GM06990 (cell line): Measurements from ENCODE around the gene HDAC4.

Experiments used
- DNase-seq: peaks from one replicate; pipeline ENCODE4 v3.0.0-alpha.2; 2011; ENCODE audit not compliant: insufficient read length; ENCODE audit errors: extremely low read depth
- H3K27me3 ChIP-seq: replicated peaks from 2 replicates; pipeline ENCODE4 v1.6.0; 2011; ENCODE audit warnings: low read length; ENCODE audit not compliant: control insufficient read depth, insufficient read depth
- H3K36me3 ChIP-seq: 2 replicates; pipeline ENCODE4 v1.5.1; 2011; ENCODE audit warnings: low read length; ENCODE audit not compliant: control insufficient read depth, insufficient read depth
- H3K4me3 ChIP-seq: replicated peaks from 2 replicates; pipeline ENCODE4 v1.5.1; 2011; ENCODE audit warnings: low read depth, mild to moderate bottlenecking, control low read depth, low read length
- TF ChIP-seq, protein P1 (sequence below): IDR thresholded peaks from 2 replicates; pipeline ENCODE4 v1.5.1; 2011; ENCODE audit warnings: low read length, control low read depth, mild to moderate bottlenecking, inconsistent platforms; ENCODE audit not compliant: insufficient read depth, poor library complexity, severe bottlenecking

HDAC4 gene

GRCh38 chr2:239343460-239343859 lies 57.4 kb downstream of the HDAC4 start:
- DNase-seq = no peak
- TF ChIP-seq, protein P1, sequence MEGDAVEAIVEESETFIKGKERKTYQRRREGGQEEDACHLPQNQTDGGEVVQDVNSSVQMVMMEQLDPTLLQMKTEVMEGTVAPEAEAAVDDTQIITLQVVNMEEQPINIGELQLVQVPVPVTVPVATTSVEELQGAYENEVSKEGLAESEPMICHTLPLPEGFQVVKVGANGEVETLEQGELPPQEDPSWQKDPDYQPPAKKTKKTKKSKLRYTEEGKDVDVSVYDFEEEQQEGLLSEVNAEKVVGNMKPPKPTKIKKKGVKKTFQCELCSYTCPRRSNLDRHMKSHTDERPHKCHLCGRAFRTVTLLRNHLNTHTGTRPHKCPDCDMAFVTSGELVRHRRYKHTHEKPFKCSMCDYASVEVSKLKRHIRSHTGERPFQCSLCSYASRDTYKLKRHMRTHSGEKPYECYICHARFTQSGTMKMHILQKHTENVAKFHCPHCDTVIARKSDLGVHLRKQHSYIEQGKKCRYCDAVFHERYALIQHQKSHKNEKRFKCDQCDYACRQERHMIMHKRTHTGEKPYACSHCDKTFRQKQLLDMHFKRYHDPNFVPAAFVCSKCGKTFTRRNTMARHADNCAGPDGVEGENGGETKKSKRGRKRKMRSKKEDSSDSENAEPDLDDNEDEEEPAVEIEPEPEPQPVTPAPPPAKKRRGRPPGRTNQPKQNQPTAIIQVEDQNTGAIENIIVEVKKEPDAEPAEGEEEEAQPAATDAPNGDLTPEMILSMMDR = no peak
- Histone ChIP-seq H3K27me3 (no peaks in the 10 kb centered on the region), H3K36me3 (no peaks in the 10 kb centered on the region), H3K4me3 (no peak overlapping the region)

- H3K27me3 ChIP-seq = no peaks in the 10 kb centered on the region
- DNase-seq = no peak
- no peak overlapping the region for H3K4me3 ChIP-seq
- TF ChIP-seq, protein P1 = no peak
- H3K36me3 ChIP-seq = no peaks in the 10 kb centered on the region
Observed at GRCh38 chr2:239341840-239342239, 59.0 kb downstream of the HDAC4 start.

- no peak for DNase-seq
- H3K27me3 ChIP-seq = no peaks in the 10 kb centered on the region
- no peaks in the 10 kb centered on the region for H3K36me3 ChIP-seq
- no peak overlapping the region for H3K4me3 ChIP-seq
- TF ChIP-seq, protein P1 = no peak
Observed at GRCh38 chr2:239341146-239341732, 59.6 kb downstream of the HDAC4 start.

DNA sequence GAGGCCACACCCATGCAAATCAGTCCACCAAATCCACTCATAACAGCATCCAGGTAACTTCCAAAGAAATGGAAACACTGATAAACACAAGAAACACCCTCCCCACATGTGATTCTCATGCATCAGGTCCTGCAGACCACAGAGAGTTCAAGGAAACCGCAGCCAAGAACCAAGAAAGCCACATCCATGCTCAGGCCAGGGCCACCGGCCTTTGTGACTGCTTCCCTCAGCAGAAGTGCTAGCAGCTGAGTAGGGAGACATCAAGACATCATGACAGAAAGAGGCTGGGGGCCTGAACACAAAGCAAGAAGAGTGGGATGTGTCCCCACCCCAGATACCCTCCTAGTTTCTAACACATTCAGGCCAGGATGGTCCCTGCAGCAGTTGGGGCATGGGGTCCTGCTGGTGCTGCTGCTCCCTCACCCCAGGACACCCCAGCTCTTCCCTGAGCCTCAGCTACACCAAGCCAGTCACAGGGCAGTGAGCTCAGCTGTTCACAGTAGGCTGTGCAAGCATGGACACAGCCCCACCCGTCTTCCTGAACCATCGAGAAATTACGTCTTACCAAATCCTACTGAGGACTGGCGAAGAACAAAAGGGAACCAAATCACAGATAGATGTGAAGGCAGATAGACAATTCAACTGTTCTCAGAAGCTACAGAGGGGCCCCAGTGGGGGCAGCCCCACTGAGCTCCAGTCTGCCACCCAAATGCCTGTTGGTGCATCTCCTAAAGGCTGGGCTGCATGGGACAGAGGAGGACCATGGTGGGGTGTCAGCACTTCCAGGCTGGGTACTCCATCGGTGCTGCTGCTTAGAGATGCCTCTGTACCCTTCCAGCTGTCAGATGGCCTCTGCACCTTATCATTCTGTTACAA lies 60.9 kb downstream of the HDAC4 start:
- Histone ChIP-seq H3K36me3 (no peaks in the 10 kb centered on the region), H3K27me3 (no peaks in the 10 kb centered on the region), H3K4me3 (no peak overlapping the region)
- TF ChIP-seq, protein P1 = no peak
- no peak for DNase-seq

- DNase-seq = no peak
Observed at GRCh38 chr2:239339241-239339640, 61.6 kb downstream of the HDAC4 start.

More at GRCh38 chr2:239339241-239339640, 61.6 kb downstream of the HDAC4 start:
- no peaks in the 10 kb centered on the region for H3K27me3 ChIP-seq
- TF ChIP-seq, protein P1 = no peak
- H3K4me3 ChIP-seq = no peak overlapping the region
- H3K36me3 ChIP-seq = no peaks in the 10 kb centered on the region
